Activated CD4-positive, alpha-beta T cell treated with anti-CD3 and anti-CD28 coated beads, Interleukin-2, amount 10 ng/mL, durations not matched to agents 24 days and 14 days (primary cell): ENCODE measurements around the gene IFT80. TPM values are rescaled to one million over a fixed set of nuclear protein-coding genes. Genes with fewer than 3 reads are reported as not detected.
A peak's percentile ranks its signal among the peaks of the same experiment; 100 is the strongest.

Experiments used
- DNase-seq: peaks from one replicate; pipeline ENCODE4 v3.0.0; 2022
- H3K27ac Mint-ChIP-seq: one replicate; pipeline ENCODE4 v1.8.0; 2022; ENCODE audit warnings: mild to moderate bottlenecking, mixed read lengths
- H3K27me3 Mint-ChIP-seq: one replicate; pipeline ENCODE4 v1.8.0; 2022; ENCODE audit warnings: mixed read lengths
- H3K36me3 Mint-ChIP-seq: one replicate; pipeline ENCODE4 v1.8.0; 2022; ENCODE audit warnings: low read depth, mild to moderate bottlenecking, mixed read lengths
- H3K4me1 Mint-ChIP-seq: one replicate; pipeline ENCODE4 v1.8.0; 2021; ENCODE audit warnings: mixed read lengths
- H3K4me3 Mint-ChIP-seq: one replicate; pipeline ENCODE4 v1.8.0; 2022; ENCODE audit warnings: mild to moderate bottlenecking, moderate library complexity, mixed read lengths
- H3K9me3 Mint-ChIP-seq: one replicate; pipeline ENCODE4 v1.8.0; 2021; ENCODE audit warnings: mixed read lengths
- intact Hi-C: fragments of 100-400 bp; cut with micrococcal nuclease; formaldehyde crosslinking; loops from one replicate; pipeline ENCODE4 v1.15.1; 2023
- total RNA-seq: library from RNA; stranded (reverse); gene quantifications from 2 replicates; pipeline ENCODE4 v1.2.3, GENCODE V29; 2022

Gene IFT80
- total RNA-seq, 1 donor from 2014 or later = 14.3 TPM

GRCh38 chr3:160412477-160412876 is 13.5 kb upstream of the IFT80 start:
- Mint-ChIP-seq H3K27me3 (no peaks in the 10 kb centered on the region), H3K4me1 (peaks cover 32% of the 10 kb centered on the region), H3K4me3 (no peak overlapping the region), H3K36me3 (peaks cover 49% of the 10 kb centered on the region), H3K27ac (no peak overlapping the region), H3K9me3 (no peaks in the 10 kb centered on the region)
- no peak for DNase-seq
- intact Hi-C loops = loop anchor here (2.0 to 10.0 kb wide), 3 partner anchors 14 to 98 kb away; partner anchors contain the start of genes IFT80 and SMC4

GRCh38 chr3:160409812-160410610 is 11.0 kb upstream of the IFT80 start:
- Mint-ChIP-seq H3K27ac (no peak overlapping the region), H3K4me1 (peaks cover 26% of the 10 kb centered on the region), H3K27me3 (no peaks in the 10 kb centered on the region), H3K9me3 (no peaks in the 10 kb centered on the region), H3K4me3 (no peak overlapping the region), H3K36me3 (peaks cover 40% of the 10 kb centered on the region)
- DNase-seq = peak; percentile 54
- intact Hi-C loops = loop anchor here (10.0 kb wide), 1 partner anchor 95 kb away; no protein-coding TSS in a partner anchor

GRCh38 chr3:160403796-160404470 is 4.9 kb upstream of the IFT80 start:
- peaks cover 3% of the 10 kb centered on the region for H3K9me3 Mint-ChIP-seq
- peak overlapping the region; percentile 96 for H3K4me3 Mint-ChIP-seq
- intact Hi-C loops = loop anchor here (5.0 kb wide), 2 partner anchors 177 to 377 kb away; partner anchors contain the start of gene C3orf80
- peaks cover 4% of the 10 kb centered on the region for H3K27me3 Mint-ChIP-seq
- peaks cover 41% of the 10 kb centered on the region for H3K4me1 Mint-ChIP-seq
- peak overlapping the region; percentile 88 for H3K27ac Mint-ChIP-seq
- H3K36me3 Mint-ChIP-seq = peaks cover 54% of the 10 kb centered on the region
- no peak for DNase-seq

GRCh38 chr3:160403028-160403545 is 4.1 kb upstream of the IFT80 start:
- Mint-ChIP-seq H3K36me3 (peaks cover 49% of the 10 kb centered on the region), H3K4me3 (peak overlapping the region; percentile 96), H3K4me1 (peaks cover 39% of the 10 kb centered on the region), H3K9me3 (peaks cover 3% of the 10 kb centered on the region), H3K27ac (peak overlapping the region; percentile 23), H3K27me3 (peaks cover 4% of the 10 kb centered on the region)
- intact Hi-C loops = loop anchor here (5.0 kb wide), 2 partner anchors 176 to 376 kb away; partner anchors contain the start of gene C3orf80
- DNase-seq = no peak

GRCh38 chr3:160402221-160403027 is 3.4 kb upstream of the IFT80 start:
- Mint-ChIP-seq H3K27ac (peak overlapping the region; percentile 80), H3K36me3 (peaks cover 44% of the 10 kb centered on the region), H3K27me3 (peaks cover 4% of the 10 kb centered on the region), H3K4me3 (peak overlapping the region; percentile 96), H3K9me3 (peaks cover 3% of the 10 kb centered on the region), H3K4me1 (peaks cover 36% of the 10 kb centered on the region)
- intact Hi-C loops = loop anchor here (1.0 to 5.0 kb wide), 3 partner anchors 11 to 375 kb away; partner anchors contain the start of gene C3orf80
- no peak for DNase-seq

GRCh38 chr3:160401291-160402095 is 2.5 kb upstream of the IFT80 start:
- peak overlapping the region; percentile 96 for H3K4me3 Mint-ChIP-seq
- H3K36me3 Mint-ChIP-seq = peaks cover 39% of the 10 kb centered on the region
- intact Hi-C loops = loop anchor here (1.0 to 5.0 kb wide), 4 partner anchors 12 to 374 kb away; partner anchors contain the start of genes C3orf80 and PPM1L
- peaks cover 41% of the 10 kb centered on the region for H3K4me1 Mint-ChIP-seq
- DNase-seq = peak; percentile 68
- peaks cover 3% of the 10 kb centered on the region for H3K9me3 Mint-ChIP-seq
- H3K27ac Mint-ChIP-seq = peak overlapping the region; percentile 88
- H3K27me3 Mint-ChIP-seq = peaks cover 4% of the 10 kb centered on the region

GRCh38 chr3:160400702-160401150 is 1.7 kb upstream of the IFT80 start:
- Mint-ChIP-seq H3K4me1 (peaks cover 40% of the 10 kb centered on the region), H3K27me3 (peaks cover 4% of the 10 kb centered on the region)
- intact Hi-C loops = loop anchor here (2.0 to 5.0 kb wide), 3 partner anchors 173 to 373 kb away; partner anchors contain the start of genes C3orf80 and PPM1L

GRCh38 chr3:160400030-160400701 is 1.1 kb upstream of the IFT80 start:
- intact Hi-C loops = loop anchor here (2.0 to 5.0 kb wide), 3 partner anchors 173 to 373 kb away; partner anchors contain the start of genes C3orf80 and PPM1L
- Mint-ChIP-seq H3K4me1 (peaks cover 43% of the 10 kb centered on the region), H3K27ac (peak overlapping the region; percentile 97), H3K36me3 (peaks cover 36% of the 10 kb centered on the region), H3K9me3 (peaks cover 3% of the 10 kb centered on the region), H3K27me3 (peaks cover 4% of the 10 kb centered on the region), H3K4me3 (peak overlapping the region; percentile 96)
- DNase-seq = peak; percentile 86

More at GRCh38 chr3:160400702-160401150, 1.7 kb upstream of the IFT80 start:
- peak overlapping the region; percentile 96 for H3K4me3 Mint-ChIP-seq
- peaks cover 36% of the 10 kb centered on the region for H3K36me3 Mint-ChIP-seq
- peak; percentile 81 for DNase-seq
- H3K27ac Mint-ChIP-seq = peak overlapping the region; percentile 97
- H3K9me3 Mint-ChIP-seq = peaks cover 3% of the 10 kb centered on the region

- Mint-ChIP-seq H3K27ac (peak overlapping the region; percentile 97), H3K4me3 (peak overlapping the region; percentile 96), H3K4me1 (peaks cover 33% of the 10 kb centered on the region), H3K27me3 (peaks cover 4% of the 10 kb centered on the region), H3K36me3 (peaks cover 29% of the 10 kb centered on the region), H3K9me3 (peaks cover 3% of the 10 kb centered on the region)
- intact Hi-C loops = loop anchor here (1.0 to 5.0 kb wide), 4 partner anchors 14 to 411 kb away; partner anchors contain the start of genes IL12A, KPNA4 and TRIM59
- no peak for DNase-seq
These were observed 253 bp downstream of the IFT80 start for GRCh38 chr3:160398820-160399124.

- H3K27ac Mint-ChIP-seq = no peak overlapping the region
- intact Hi-C loops = loop anchor here (5.0 kb wide), 1 partner anchor 408 kb away; the partner anchor contains the start of gene IL12A
These were observed 3.7 kb downstream of the IFT80 start for GRCh38 chr3:160395297-160395696.

GRCh38 chr3:160394009-160394392 is 5.0 kb downstream of the IFT80 start:
- Mint-ChIP-seq H3K4me3 (no peak overlapping the region), H3K27me3 (no peaks in the 10 kb centered on the region), H3K9me3 (no peaks in the 10 kb centered on the region), H3K36me3 (peaks cover 6% of the 10 kb centered on the region), H3K27ac (no peak overlapping the region), H3K4me1 (peaks cover 21% of the 10 kb centered on the region)
- no peak for DNase-seq
- intact Hi-C loops = no loop called here

More at GRCh38 chr3:160395297-160395696, 3.7 kb downstream of the IFT80 start:
- Mint-ChIP-seq H3K9me3 (peaks cover 3% of the 10 kb centered on the region), H3K4me3 (no peak overlapping the region), H3K27me3 (peaks cover 4% of the 10 kb centered on the region), H3K4me1 (peaks cover 25% of the 10 kb centered on the region), H3K36me3 (peaks cover 9% of the 10 kb centered on the region)
- no peak for DNase-seq
